ENCODE measurements around the gene ORAI2. TPM values are rescaled to one million over a fixed set of nuclear protein-coding genes. Genes with fewer than 3 reads are reported as not detected.

Gene ORAI2
- polyA plus RNA-seq, 1 donor (not counting 4 experiments of a cell fraction or from before 2014, with no cell fraction given) = 2.0 TPM

GRCh38 chr7:102434039-102434486 is 688 bp downstream of the ORAI2 start:
- dilution Hi-C loops (cut with MboI; ENCODE audit: extremely low pct_ligation_motif_present, low sequenced_read_pairs) = no loop called here
- TF ChIP-seq CTCF (optimal IDR thresholded peaks at IDR 0.05 in 1 of 3, IDR thresholded peaks at IDR 0.05 in 1 of 3, conservative IDR thresholded peaks at IDR 0.05 in 1 of 3; ENCODE audit: extremely low read depth in 1 of 3, insufficient read depth in 2 of 3, low read length in 3 of 3) (no peak), EZH2 (IDR thresholded peaks at IDR 0.05; ENCODE audit: low read length) (no peak)
- FAIRE-seq = no peak
- H3K36me3 ChIP-seq (ENCODE audit: control insufficient read depth in 2 of 2, extremely low read depth in 1 of 2, insufficient read depth in 2 of 2, low read length in 2 of 2) = no peaks in the 10 kb centered on the region
- H3K9me3 ChIP-seq (ENCODE audit: control insufficient read depth, low read depth, low read length) = no peaks in the 10 kb centered on the region
- no peak overlapping the region for H2AFZ ChIP-seq (ENCODE audit: control insufficient read depth, low read length)
- no peaks in the 10 kb centered on the region for H4K20me1 ChIP-seq (ENCODE audit: control insufficient read depth, extremely low read depth, insufficient read depth, low read length)
- H3K4me3 ChIP-seq (ENCODE audit: control insufficient read depth in 2 of 3, extremely low read depth in 1 of 3, insufficient read depth in 2 of 3, low read depth in 1 of 3, low read length in 3 of 3) = peak overlapping the region; percentile 54 to 69 (median 61)
- H3K79me2 ChIP-seq (ENCODE audit: control insufficient read depth, insufficient read depth, low read length) = no peaks in the 10 kb centered on the region
- peak overlapping the region; percentile 61 for H3K9ac ChIP-seq (ENCODE audit: control insufficient read depth, extremely low read depth, insufficient read depth, low read length)
- H3K4me1 ChIP-seq (ENCODE audit: control insufficient read depth, extremely low read depth, insufficient read depth, low read length) = peaks cover 13% of the 10 kb centered on the region
- H3K27ac ChIP-seq (ENCODE audit: control insufficient read depth, insufficient read depth, low read length) = no peak overlapping the region
- peak overlapping the region; percentile 81 for H3K4me2 ChIP-seq (ENCODE audit: control insufficient read depth, extremely low read depth, insufficient read depth, low read depth, low read length)
- H3K27me3 ChIP-seq (ENCODE audit: control insufficient read depth, extremely low read depth, insufficient read depth, low read length) = peaks cover 3% of the 10 kb centered on the region
- H3K9me1 ChIP-seq (ENCODE audit: control insufficient read depth, extremely low read depth, insufficient read depth, low read length) = no peaks in the 10 kb centered on the region
- DNase-seq (ENCODE audit: low read depth, low spot score) = no peak

DNA sequence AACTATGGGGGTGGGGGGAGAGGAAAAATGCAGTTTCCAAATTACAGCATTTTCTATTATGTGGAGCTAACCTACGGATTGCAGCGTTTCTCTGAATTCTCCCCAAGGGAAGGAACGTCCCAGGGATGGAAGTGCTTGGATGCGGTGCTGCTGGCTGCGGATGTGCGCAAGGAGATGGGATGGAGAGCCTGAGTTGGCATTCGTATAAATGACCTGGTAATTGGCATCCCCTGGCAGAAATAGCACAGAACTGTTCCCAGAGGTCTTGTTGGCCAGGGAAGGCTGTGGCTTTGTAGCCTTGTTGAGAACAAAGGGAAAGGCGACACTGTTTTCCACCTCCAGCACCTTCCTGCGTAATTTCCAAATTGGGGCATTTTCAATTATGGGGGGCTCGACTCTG is 2.7 kb downstream of the ORAI2 start:
- H3K9me3 ChIP-seq (ENCODE audit: control insufficient read depth, low read depth, low read length) = no peaks in the 10 kb centered on the region
- H3K4me3 ChIP-seq (ENCODE audit: control insufficient read depth in 2 of 3, extremely low read depth in 1 of 3, insufficient read depth in 2 of 3, low read depth in 1 of 3, low read length in 3 of 3) = no peak overlapping the region
- DNase-seq (ENCODE audit: low read depth, low spot score) = no peak
- no peak overlapping the region for H2AFZ ChIP-seq (ENCODE audit: control insufficient read depth, low read length)
- no peaks in the 10 kb centered on the region for H4K20me1 ChIP-seq (ENCODE audit: control insufficient read depth, extremely low read depth, insufficient read depth, low read length)
- no peak overlapping the region for H3K27ac ChIP-seq (ENCODE audit: control insufficient read depth, insufficient read depth, low read length)
- H3K79me2 ChIP-seq (ENCODE audit: control insufficient read depth, insufficient read depth, low read length) = no peaks in the 10 kb centered on the region
- peaks cover 3% of the 10 kb centered on the region for H3K27me3 ChIP-seq (ENCODE audit: control insufficient read depth, extremely low read depth, insufficient read depth, low read length)
- FAIRE-seq = no peak
- no peak overlapping the region for H3K9ac ChIP-seq (ENCODE audit: control insufficient read depth, extremely low read depth, insufficient read depth, low read length)
- H3K36me3 ChIP-seq (ENCODE audit: control insufficient read depth in 2 of 2, extremely low read depth in 1 of 2, insufficient read depth in 2 of 2, low read length in 2 of 2) = no peaks in the 10 kb centered on the region
- H3K4me1 ChIP-seq (ENCODE audit: control insufficient read depth, extremely low read depth, insufficient read depth, low read length) = peaks cover 17% of the 10 kb centered on the region
- dilution Hi-C loops (cut with MboI; ENCODE audit: extremely low pct_ligation_motif_present, low sequenced_read_pairs) = no loop called here
- TF ChIP-seq CTCF (optimal IDR thresholded peaks at IDR 0.05 in 1 of 3, IDR thresholded peaks at IDR 0.05 in 1 of 3, conservative IDR thresholded peaks at IDR 0.05 in 1 of 3; ENCODE audit: extremely low read depth in 1 of 3, insufficient read depth in 2 of 3, low read length in 3 of 3) (no peak), EZH2 (IDR thresholded peaks at IDR 0.05; ENCODE audit: low read length) (no peak)
- H3K9me1 ChIP-seq (ENCODE audit: control insufficient read depth, extremely low read depth, insufficient read depth, low read length) = no peaks in the 10 kb centered on the region
- no peak overlapping the region for H3K4me2 ChIP-seq (ENCODE audit: control insufficient read depth, extremely low read depth, insufficient read depth, low read depth, low read length)
